GM12873 (cell line): ENCODE measurements around the gene CAGE1.

ENCODE experiments used
- CTCF ChIP-seq: IDR thresholded peaks from 2 replicates; pipeline ENCODE4 v1.5.1; 2012; ENCODE audit warnings: low read depth, mild to moderate bottlenecking, moderate library complexity, low read length, control low read depth; ENCODE audit not compliant: insufficient read depth; ENCODE audit errors: missing control alignments

CAGE1 gene

GRCh38 chr6:7409740-7410139 lies 20.2 kb upstream of the CAGE1 start:
- no peak for TF ChIP-seq CTCF

- no peak for TF ChIP-seq CTCF
These were observed 17.2 kb upstream of the CAGE1 start for GRCh38 chr6:7406743-7407142.

- no peak for TF ChIP-seq CTCF
These were observed 15.0 kb upstream of the CAGE1 start for GRCh38 chr6:7404546-7404945.

GRCh38 chr6:7402716-7403115 lies 13.2 kb upstream of the CAGE1 start:
- no peak for TF ChIP-seq CTCF

- TF ChIP-seq CTCF = no peak
These were observed 11.5 kb upstream of the CAGE1 start for GRCh38 chr6:7401075-7401474.

GRCh38 chr6:7392402-7392801 lies 2.9 kb upstream of the CAGE1 start:
- TF ChIP-seq CTCF = no peak

- no peak for TF ChIP-seq CTCF
These were observed 1.6 kb upstream of the CAGE1 start for GRCh38 chr6:7391151-7391550.
